Measurements from ENCODE around the gene TEX101. TPM values are rescaled to one million over a fixed set of nuclear protein-coding genes. Genes with fewer than 3 reads are reported as not detected.

The TEX101 gene
- total RNA-seq, 3 donors from 2014 or later (not counting 1 experiment from before 2014, with no cell fraction given): 1.4 TPM; not detected in 2

- Mint-ChIP-seq H3K9me3 (no peaks in the 10 kb centered on the region), H3K36me3 (no peaks in the 10 kb centered on the region), H3K27ac (no peak overlapping the region), H3K4me3 (no peak overlapping the region), H3K27me3 (ENCODE audit: low read depth in 2 of 2) (peaks cover 0 to 10% of the 10 kb centered on the region in 2 donors), H3K4me1 (no peaks in the 10 kb centered on the region)
- Histone ChIP-seq H3K27me3 (ENCODE audit: control insufficient read depth, insufficient read depth, low read length) (no peaks in the 10 kb centered on the region), H3K27ac (ENCODE audit: low read length) (no peak overlapping the region), H3K9me3 (ENCODE audit: control insufficient read depth, insufficient read depth, low read length) (no peaks in the 10 kb centered on the region), H3K4me1 (ENCODE audit: control insufficient read depth, insufficient read depth, low read length) (no peaks in the 10 kb centered on the region), H3K4me3 (ENCODE audit: low read length) (no peak overlapping the region), H3K36me3 (ENCODE audit: control insufficient read depth, insufficient read depth, low read length) (no peaks in the 10 kb centered on the region)
- 91% methylated on average over 1 of the region's 1 CpG for WGBS (ENCODE audit: insufficient coverage)
- TF ChIP-seq CTCF (IDR thresholded peaks at IDR 0.05): no peak
- no peak for DNase-seq
- ATAC-seq: no peak
- intact Hi-C loops (cut with micrococcal nuclease): no loop called here
Observed at GRCh38 chr19:43409415-43409814, 5.3 kb upstream of the TEX101 start.

GRCh38 chr19:43412441-43412840, 2.2 kb upstream of the TEX101 start:
- Histone ChIP-seq H3K4me1 (ENCODE audit: control insufficient read depth, insufficient read depth, low read length) (no peaks in the 10 kb centered on the region), H3K4me3 (ENCODE audit: low read length) (no peak overlapping the region), H3K27ac (ENCODE audit: low read length) (no peak overlapping the region), H3K36me3 (ENCODE audit: control insufficient read depth, insufficient read depth, low read length) (no peaks in the 10 kb centered on the region), H3K9me3 (ENCODE audit: control insufficient read depth, insufficient read depth, low read length) (no peaks in the 10 kb centered on the region), H3K27me3 (ENCODE audit: control insufficient read depth, insufficient read depth, low read length) (no peaks in the 10 kb centered on the region)
- Mint-ChIP-seq H3K36me3 (no peaks in the 10 kb centered on the region), H3K4me1 (no peaks in the 10 kb centered on the region), H3K9me3 (no peaks in the 10 kb centered on the region), H3K27ac (no peak overlapping the region), H3K4me3 (no peak overlapping the region), H3K27me3 (ENCODE audit: low read depth in 2 of 2) (peaks cover 0 to 7% of the 10 kb centered on the region in 2 donors)
- WGBS (ENCODE audit: insufficient coverage): 85% methylated on average over 6 of the region's 6 CpGs
- DNase-seq (no peak), ATAC-seq (no peak)
- no peak for TF ChIP-seq CTCF (IDR thresholded peaks at IDR 0.05)
- intact Hi-C loops (cut with micrococcal nuclease): no loop called here

- no peaks in the 10 kb centered on the region for H3K4me1 Mint-ChIP-seq
- no peak overlapping the region for H3K4me3 Mint-ChIP-seq
- Histone ChIP-seq H3K36me3 (ENCODE audit: control insufficient read depth, insufficient read depth, low read length) (no peaks in the 10 kb centered on the region), H3K27me3 (ENCODE audit: control insufficient read depth, insufficient read depth, low read length) (no peaks in the 10 kb centered on the region), H3K9me3 (ENCODE audit: control insufficient read depth, insufficient read depth, low read length) (no peaks in the 10 kb centered on the region), H3K27ac (ENCODE audit: low read length) (no peak overlapping the region), H3K4me3 (ENCODE audit: low read length) (no peak overlapping the region), H3K4me1 (ENCODE audit: control insufficient read depth, insufficient read depth, low read length) (no peaks in the 10 kb centered on the region)
- DNase-seq: no peak
- 63% methylated on average over 4 of the region's 4 CpGs for WGBS (ENCODE audit: insufficient coverage)
- peaks cover 0 to 2% of the 10 kb centered on the region in 2 donors for H3K27me3 Mint-ChIP-seq (ENCODE audit: low read depth in 2 of 2)
- no peaks in the 10 kb centered on the region for H3K36me3 Mint-ChIP-seq
- H3K27ac Mint-ChIP-seq: no peak overlapping the region
- H3K9me3 Mint-ChIP-seq: no peaks in the 10 kb centered on the region
- no peak for ATAC-seq
- TF ChIP-seq CTCF (IDR thresholded peaks at IDR 0.05): no peak
- intact Hi-C loops (cut with micrococcal nuclease): no loop called here
Observed at GRCh38 chr19:43416951-43417623, 2.4 kb downstream of the TEX101 start.

- Mint-ChIP-seq H3K4me3 (no peak overlapping the region), H3K27me3 (ENCODE audit: low read depth in 2 of 2) (peaks cover 0 to 3% of the 10 kb centered on the region in 2 donors), H3K4me1 (peaks cover 0 to 10% of the 10 kb centered on the region in 2 donors), H3K9me3 (no peaks in the 10 kb centered on the region), H3K27ac (no peak overlapping the region), H3K36me3 (no peaks in the 10 kb centered on the region)
- Histone ChIP-seq H3K27me3 (ENCODE audit: control insufficient read depth, insufficient read depth, low read length) (no peaks in the 10 kb centered on the region), H3K4me3 (ENCODE audit: low read length) (no peak overlapping the region), H3K36me3 (ENCODE audit: control insufficient read depth, insufficient read depth, low read length) (no peaks in the 10 kb centered on the region), H3K27ac (ENCODE audit: low read length) (no peak overlapping the region), H3K9me3 (ENCODE audit: control insufficient read depth, insufficient read depth, low read length) (no peaks in the 10 kb centered on the region), H3K4me1 (ENCODE audit: control insufficient read depth, insufficient read depth, low read length) (no peaks in the 10 kb centered on the region)
- ATAC-seq (no peak), DNase-seq (no peak)
- intact Hi-C loops (cut with micrococcal nuclease): no loop called here
- TF ChIP-seq CTCF (IDR thresholded peaks at IDR 0.05): no peak
- WGBS (ENCODE audit: insufficient coverage): 89% methylated on average over 6 of the region's 6 CpGs
Observed at GRCh38 chr19:43420954-43421353, 6.3 kb downstream of the TEX101 start.
